Neuronal stem cell (in vitro differentiated cells): ENCODE results near the gene CFAP99.

Experiments
- DNase-seq: peaks from one replicate; pipeline ENCODE4 v3.0.0-alpha.2; 2013; ENCODE audit warnings: low spot score
- H2AFZ ChIP-seq: one replicate; pipeline ENCODE4 v1.6.1; 2013; ENCODE audit warnings: mild to moderate bottlenecking, low read length, inconsistent platforms
- H2AK5ac ChIP-seq: 2 replicates; pipeline ENCODE4 v1.6.1; 2013; ENCODE audit warnings: low read depth, mild to moderate bottlenecking, inconsistent platforms, low read length, moderate library complexity, mixed read lengths
- H2BK120ac ChIP-seq: 2 replicates; pipeline ENCODE4 v1.6.1; 2013; ENCODE audit warnings: low read depth, mild to moderate bottlenecking, inconsistent platforms, low read length, moderate library complexity, mixed read lengths
- H2BK12ac ChIP-seq: one replicate; pipeline ENCODE4 v1.6.1; 2013; ENCODE audit warnings: low read length, inconsistent platforms
- H2BK15ac ChIP-seq: 2 replicates; pipeline ENCODE4 v1.6.1; 2013; ENCODE audit warnings: mild to moderate bottlenecking, low read length, inconsistent platforms, mixed read lengths
- H2BK5ac ChIP-seq: one replicate; pipeline ENCODE4 v1.6.1; 2013; ENCODE audit warnings: inconsistent platforms, mild to moderate bottlenecking, low read length, moderate library complexity
- H3K14ac ChIP-seq: one replicate; pipeline ENCODE4 v1.6.1; 2013; ENCODE audit warnings: low read length, inconsistent platforms
- H3K18ac ChIP-seq: 2 replicates; pipeline ENCODE4 v1.6.1; 2013; ENCODE audit warnings: low read length, inconsistent platforms
- H3K23ac ChIP-seq: 2 replicates; pipeline ENCODE4 v1.6.1; 2013; ENCODE audit warnings: low read depth, mild to moderate bottlenecking, mixed read lengths, low read length, inconsistent platforms; ENCODE audit not compliant: poor library complexity
- H3K27ac ChIP-seq: replicated peaks from 3 replicates; pipeline ENCODE4 v1.5.1; 2013; ENCODE audit warnings: low read length, inconsistent platforms
- H3K27me3 ChIP-seq, 3 experiments: 2 replicates each; pipeline ENCODE4 v1.6.1; 2013; ENCODE audit warnings: low read length in 3 of 3, mild to moderate bottlenecking in 2 of 3, inconsistent platforms in 1 of 3, low read depth in 1 of 3, mixed read lengths in 1 of 3, moderate library complexity in 1 of 3; ENCODE audit not compliant: control insufficient read depth in 3 of 3, insufficient read depth in 3 of 3
- H3K36me3 ChIP-seq, 2 donors: replicated peaks in 1 of 2; 2 replicates each; pipeline ENCODE4 v1.6.1; 2013; ENCODE audit warnings: low read length in 2 of 2; ENCODE audit not compliant: control insufficient read depth in 2 of 2, insufficient read depth in 2 of 2
- H3K4ac ChIP-seq: 2 replicates; pipeline ENCODE4 v1.6.1; 2013; ENCODE audit warnings: inconsistent platforms, mild to moderate bottlenecking, low read length, moderate library complexity
- H3K4me1 ChIP-seq, 2 donors: 1 replicate in 1 of 2; 2 replicates in 1 of 2; pipeline ENCODE4 v1.6.1; 2013; ENCODE audit warnings: low read length in 2 of 2, low read depth in 1 of 2; ENCODE audit not compliant: control insufficient read depth in 2 of 2, insufficient read depth in 1 of 2
- H3K4me2 ChIP-seq: one replicate; pipeline ENCODE4 v1.6.1; 2013; ENCODE audit warnings: mild to moderate bottlenecking, low read length, inconsistent platforms; ENCODE audit not compliant: insufficient read depth, poor library complexity, severe bottlenecking
- H3K4me3 ChIP-seq, 2 donors: 2 replicates each; pipeline ENCODE4 v1.5.1; 2013; ENCODE audit warnings: low read length in 2 of 2, mild to moderate bottlenecking in 2 of 2, inconsistent platforms in 1 of 2, moderate library complexity in 1 of 2
- H3K79me1 ChIP-seq: one replicate; pipeline ENCODE4 v1.6.1; 2013; ENCODE audit warnings: low read depth, mild to moderate bottlenecking, inconsistent platforms, low read length, moderate library complexity
- H3K9ac ChIP-seq: one replicate; pipeline ENCODE4 v1.6.1; 2013; ENCODE audit warnings: mild to moderate bottlenecking, low read depth, low read length, inconsistent platforms; ENCODE audit not compliant: poor library complexity
- H3K9me3 ChIP-seq, 2 donors: replicated peaks in 1 of 2; 2 replicates each; pipeline versions ENCODE3 to v1.6.1; 2013; ENCODE audit warnings: low read length in 2 of 2, mild to moderate bottlenecking in 2 of 2, inconsistent platforms in 1 of 2, low read depth in 1 of 2, mixed read lengths in 1 of 2, moderate library complexity in 1 of 2; ENCODE audit not compliant: control insufficient read depth in 2 of 2, insufficient read depth in 1 of 2
- H4K8ac ChIP-seq: one replicate; pipeline ENCODE4 v1.6.1; 2013; ENCODE audit warnings: low read depth, mild to moderate bottlenecking, inconsistent platforms, low read length, moderate library complexity
- H4K91ac ChIP-seq: one replicate; pipeline ENCODE4 v1.6.1; 2013; ENCODE audit warnings: low read length, low read depth, mild to moderate bottlenecking, inconsistent platforms; ENCODE audit not compliant: poor library complexity
- WGBS, 2 donors: extraction: QIAGEN DNeasy Blood & Tissue Kit; methylation state at CpG; one replicate each; pipeline ENCODE4 v1.1.7; 2013; ENCODE audit warnings: missing lambda C conversion rate in 2 of 2, mixed read lengths in 1 of 2; ENCODE audit not compliant: insufficient read length in 2 of 2, insufficient replicate concordance in 1 of 2; ENCODE audit errors: extremely low coverage in 2 of 2; 5-methylcytosine and 5-hydroxymethylcytosine counted together

The CFAP99 gene

GRCh38 chr4:2433609-2434350 is 15.0 kb downstream of the CFAP99 start:
- no CpG with 5 or more reads among the region's 29 CpGs for WGBS, 2 donors
- Histone ChIP-seq H3K4me3 (no peak overlapping the region), H3K18ac (no peak overlapping the region), H2AK5ac (peak overlapping the region; percentile 63), H3K27me3 (peaks cover 0 to 34% (median 0%) of the 10 kb centered on the region in 3 experiments), H2AFZ (peak overlapping the region; percentile 76), H3K9me3 (peaks cover 0 to 3% of the 10 kb centered on the region in 2 donors), H2BK12ac (peak overlapping the region; percentile 22), H3K4ac (no peak overlapping the region), H4K8ac (no peak overlapping the region), H3K14ac (peak overlapping the region; percentile 47), H3K4me1 (peaks cover 0 to 5% of the 10 kb centered on the region in 2 donors), H3K9ac (no peak overlapping the region), H3K36me3 (no peaks in the 10 kb centered on the region), H3K79me1 (no peaks in the 10 kb centered on the region), H3K27ac (no peak overlapping the region), H2BK5ac (peak overlapping the region; percentile 24), H2BK15ac (peak overlapping the region; percentile 58), H3K23ac (peak overlapping the region; percentile 65), H2BK120ac (no peak overlapping the region), H4K91ac (no peak overlapping the region), H3K4me2 (no peak overlapping the region)
- no peak for DNase-seq

DNA sequence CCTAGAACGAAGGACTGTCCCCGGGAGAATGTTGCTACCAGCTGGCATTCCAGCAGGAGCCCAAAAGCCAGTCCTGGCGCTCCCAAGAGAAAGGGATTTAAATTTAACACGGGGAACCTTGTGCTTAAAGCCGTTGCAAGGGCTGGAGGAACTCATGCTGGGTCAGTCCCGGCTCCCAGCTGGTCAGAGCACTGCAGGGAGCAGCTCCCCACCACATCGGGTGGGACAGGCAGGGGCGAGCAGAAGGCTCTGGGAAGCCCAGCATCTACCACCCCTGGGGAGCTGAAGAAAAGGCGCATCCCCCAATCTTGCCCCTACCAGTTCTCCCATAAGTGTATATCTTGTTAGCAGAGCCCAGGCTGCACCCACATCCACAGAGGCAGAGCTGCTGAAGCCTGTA is 15.7 kb downstream of the CFAP99 start:
- DNase-seq, result no peak
- H2BK120ac ChIP-seq, result no peak overlapping the region
- no peak overlapping the region for H3K14ac ChIP-seq
- no peak overlapping the region for H4K91ac ChIP-seq
- H3K27ac ChIP-seq, result no peak overlapping the region
- no peak overlapping the region for H2BK15ac ChIP-seq
- H4K8ac ChIP-seq, result no peak overlapping the region
- no peaks in the 10 kb centered on the region for H3K36me3 ChIP-seq
- H2AK5ac ChIP-seq, result peak overlapping the region; percentile 86
- H3K4me1 ChIP-seq, result peaks cover 0 to 5% of the 10 kb centered on the region in 2 donors
- no peak overlapping the region for H3K9ac ChIP-seq
- H3K23ac ChIP-seq, result no peak overlapping the region
- H3K9me3 ChIP-seq, result peaks cover 0 to 3% of the 10 kb centered on the region in 2 donors
- no peak overlapping the region for H3K4me3 ChIP-seq
- no peaks in the 10 kb centered on the region for H3K79me1 ChIP-seq
- H3K4ac ChIP-seq, result no peak overlapping the region
- no CpG with 5 or more reads among the region's 9 CpGs for WGBS, 2 donors
- no peak overlapping the region for H3K4me2 ChIP-seq
- peaks cover 0 to 30% (median 0%) of the 10 kb centered on the region in 3 experiments for H3K27me3 ChIP-seq
- H2BK5ac ChIP-seq, result no peak overlapping the region
- H2BK12ac ChIP-seq, result no peak overlapping the region
- H2AFZ ChIP-seq, result no peak overlapping the region
- H3K18ac ChIP-seq, result peak overlapping the region; percentile 71

DNA sequence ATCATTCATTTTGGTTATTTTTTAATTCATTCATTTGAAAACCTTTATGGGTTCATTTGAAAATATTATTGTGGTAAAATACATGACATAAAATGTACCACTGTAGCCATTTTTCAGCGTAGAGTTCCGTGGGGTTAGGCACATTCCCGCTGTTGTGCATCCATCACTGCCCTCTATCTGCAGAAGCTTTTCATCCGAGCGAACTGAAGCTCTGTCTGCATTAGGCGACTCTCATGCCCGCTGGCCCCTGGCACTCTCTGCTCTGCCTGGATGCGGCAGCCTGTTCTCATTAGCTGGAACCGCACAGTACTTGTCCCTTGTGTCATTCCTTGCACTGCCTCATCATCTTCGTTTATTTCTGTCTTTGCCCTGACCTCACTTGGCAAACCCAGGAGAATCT is 17.5 kb downstream of the CFAP99 start:
- peaks cover 0 to 5% of the 10 kb centered on the region in 2 donors for H3K4me1 ChIP-seq
- H3K9ac ChIP-seq, result no peak overlapping the region
- H3K79me1 ChIP-seq, result peaks cover under 1% of the 10 kb centered on the region
- H3K23ac ChIP-seq, result no peak overlapping the region
- WGBS, 2 donors, result no CpG with 5 or more reads among the region's 10 CpGs
- H3K18ac ChIP-seq, result peak overlapping the region; percentile 27
- no peak overlapping the region for H2BK5ac ChIP-seq
- peak overlapping the region; percentile 87 for H2BK120ac ChIP-seq
- DNase-seq, result no peak
- no peaks in the 10 kb centered on the region for H3K36me3 ChIP-seq
- H4K8ac ChIP-seq, result no peak overlapping the region
- no peak overlapping the region for H2AFZ ChIP-seq
- H3K27ac ChIP-seq, result no peak overlapping the region
- peak overlapping the region; percentile 31 for H3K14ac ChIP-seq
- no peak overlapping the region for H3K4ac ChIP-seq
- peaks cover 0 to 3% of the 10 kb centered on the region in 2 donors for H3K9me3 ChIP-seq
- no peak overlapping the region for H3K4me2 ChIP-seq
- H4K91ac ChIP-seq, result no peak overlapping the region
- no peak overlapping the region for H3K4me3 ChIP-seq
- peak overlapping the region; percentile 83 for H2AK5ac ChIP-seq
- H3K27me3 ChIP-seq, result peaks cover 0 to 30% (median 0%) of the 10 kb centered on the region in 3 experiments
- H2BK15ac ChIP-seq, result no peak overlapping the region
- H2BK12ac ChIP-seq, result no peak overlapping the region

DNA sequence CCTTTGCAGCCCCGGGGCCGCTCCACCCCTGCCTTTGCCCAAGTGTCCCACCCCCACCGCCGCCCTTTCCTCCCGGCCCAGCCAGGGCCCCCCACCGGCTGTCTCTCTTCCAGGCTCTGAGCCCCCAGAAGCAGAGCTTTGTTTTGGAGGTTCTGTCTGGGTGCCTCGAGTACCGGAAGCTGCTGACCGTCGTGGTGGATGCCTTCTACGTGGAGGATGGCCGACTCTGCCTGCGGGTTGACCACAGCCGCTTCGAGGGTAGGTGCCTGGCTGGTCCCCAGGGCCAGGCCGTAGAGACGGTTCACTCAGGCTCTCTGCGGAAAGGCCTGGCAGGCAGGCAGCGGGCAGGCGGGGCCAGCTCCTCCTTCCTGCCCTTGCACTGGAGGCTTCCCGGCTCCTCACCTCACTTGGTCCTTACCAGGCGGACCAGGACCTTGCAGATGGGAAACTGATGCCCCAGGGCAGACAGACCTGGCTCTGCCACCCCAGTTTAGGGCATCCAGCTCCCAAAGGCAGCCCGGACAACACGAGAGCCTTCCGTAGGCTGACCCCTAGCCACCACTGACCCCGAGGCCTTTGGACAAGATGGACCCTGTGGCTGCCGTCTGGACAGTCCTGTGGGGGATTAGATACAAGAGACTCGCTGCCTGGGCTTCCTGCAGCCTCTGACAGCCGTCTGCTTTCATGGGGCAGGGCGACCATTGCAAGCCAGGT is 18.2 kb downstream of the CFAP99 start:
- H3K36me3 ChIP-seq, result no peaks in the 10 kb centered on the region

More for the DNA sequence above, 18.2 kb downstream of the CFAP99 start:
- Histone ChIP-seq H3K27ac (no peak overlapping the region), H2AFZ (peak overlapping the region; percentile 43), H4K8ac (peak overlapping the region; percentile 17), H3K4me3 (no peak overlapping the region), H3K9ac (peak overlapping the region; percentile 21), H3K18ac (peak overlapping the region; percentile 87), H4K91ac (no peak overlapping the region), H2BK12ac (peak overlapping the region; percentile 58), H3K9me3 (peaks cover 0 to 3% of the 10 kb centered on the region in 2 donors), H2BK120ac (peak overlapping the region; percentile 87), H3K4me1 (peaks cover 1 to 5% of the 10 kb centered on the region in 2 donors), H3K4me2 (no peak overlapping the region), H3K79me1 (peaks cover 2% of the 10 kb centered on the region), H2BK15ac (peak overlapping the region; percentile 75), H3K14ac (peak overlapping the region; percentile 21), H3K23ac (peak overlapping the region; percentile 97), H3K4ac (no peak overlapping the region), H2AK5ac (peak overlapping the region; percentile 83), H2BK5ac (peak overlapping the region; percentile 24), H3K27me3 (peaks cover 0 to 30% (median 0%) of the 10 kb centered on the region in 3 experiments)
- no peak for DNase-seq
- no CpG with 5 or more reads among the region's 30 CpGs for WGBS, 2 donors
